SH-SY5Y (cell line): Measurements from ENCODE around the gene WNK2.

Experiments
- GATA2 ChIP-seq: IDR thresholded peaks from 2 replicates; pipeline ENCODE4 v1.6.1; 2011; ENCODE audit warnings: mild to moderate bottlenecking, low read depth, low read length
- GATA3 ChIP-seq: IDR thresholded peaks from 2 replicates; pipeline ENCODE4 v1.6.1; 2011; ENCODE audit warnings: low read depth, mild to moderate bottlenecking, low read length, moderate library complexity

The WNK2 gene

DNA sequence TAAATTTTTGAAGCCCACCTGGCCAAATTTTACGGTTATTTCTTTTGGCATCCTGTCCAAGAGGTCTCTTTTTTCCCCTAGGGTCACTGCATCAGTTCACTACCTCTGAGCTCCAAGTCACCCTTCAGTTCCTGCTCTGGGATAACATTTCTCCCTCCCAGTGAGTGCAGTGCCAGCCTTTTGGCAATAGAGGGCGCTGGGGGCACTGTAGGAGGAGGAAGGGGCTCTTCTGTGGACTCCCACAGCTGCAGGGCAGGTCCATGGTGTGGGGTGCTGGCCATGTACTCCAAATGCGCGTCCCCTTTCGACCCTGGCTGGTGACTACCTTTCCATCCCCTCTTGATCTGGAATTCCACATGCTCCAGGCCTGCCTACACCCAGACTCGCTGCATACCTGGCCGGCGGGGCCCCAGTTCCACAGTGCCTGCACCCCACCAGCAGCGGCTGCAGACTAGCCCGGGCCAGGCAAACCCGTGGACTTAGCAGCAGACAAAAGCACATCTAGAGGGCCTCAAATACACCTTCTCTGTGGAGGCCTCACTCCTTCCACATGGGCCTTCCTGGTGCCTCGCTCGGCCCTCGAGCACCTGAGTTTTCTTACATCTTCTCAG is 29.5 kb upstream of the WNK2 start:
- TF ChIP-seq GATA2 = no peak
- no peak for TF ChIP-seq GATA3

DNA sequence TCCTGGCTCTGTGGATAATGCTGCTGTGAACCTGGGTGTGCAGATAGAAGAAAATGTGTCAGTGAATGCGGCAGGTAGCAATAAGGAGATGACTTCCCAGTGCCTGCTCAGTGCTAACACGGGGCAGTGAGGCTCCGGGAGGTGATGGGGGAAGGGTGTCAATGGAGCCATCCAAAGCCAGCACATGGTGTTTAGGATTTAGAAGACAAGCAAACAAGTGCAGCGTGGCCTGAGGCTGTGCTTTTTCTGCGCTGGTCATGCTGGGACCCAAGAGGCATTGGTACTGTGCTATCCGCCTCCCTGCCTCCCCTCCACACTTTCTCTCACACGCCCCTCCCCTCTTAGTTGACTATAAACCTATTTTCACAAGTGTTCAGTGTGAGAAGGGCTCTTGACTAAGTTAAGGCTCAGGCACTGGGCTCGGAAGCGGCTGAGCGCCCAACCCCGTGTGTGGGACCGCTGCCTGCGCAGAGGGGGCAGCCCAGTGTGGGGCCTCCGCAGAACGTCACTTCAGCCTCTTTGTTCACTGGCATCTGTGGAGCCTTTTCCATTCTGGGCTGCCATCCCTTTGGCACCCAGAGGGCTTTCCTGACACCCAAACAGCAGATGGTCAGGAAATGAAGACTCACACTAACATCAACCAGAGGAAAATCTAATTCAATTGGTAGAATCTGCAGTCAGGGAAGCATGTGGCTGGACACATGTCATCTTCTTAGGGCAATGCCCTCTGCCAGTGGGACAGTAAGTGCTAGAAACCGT is 28.0 kb upstream of the WNK2 start:
- TF ChIP-seq GATA2 (no peak), GATA3 (no peak)

DNA sequence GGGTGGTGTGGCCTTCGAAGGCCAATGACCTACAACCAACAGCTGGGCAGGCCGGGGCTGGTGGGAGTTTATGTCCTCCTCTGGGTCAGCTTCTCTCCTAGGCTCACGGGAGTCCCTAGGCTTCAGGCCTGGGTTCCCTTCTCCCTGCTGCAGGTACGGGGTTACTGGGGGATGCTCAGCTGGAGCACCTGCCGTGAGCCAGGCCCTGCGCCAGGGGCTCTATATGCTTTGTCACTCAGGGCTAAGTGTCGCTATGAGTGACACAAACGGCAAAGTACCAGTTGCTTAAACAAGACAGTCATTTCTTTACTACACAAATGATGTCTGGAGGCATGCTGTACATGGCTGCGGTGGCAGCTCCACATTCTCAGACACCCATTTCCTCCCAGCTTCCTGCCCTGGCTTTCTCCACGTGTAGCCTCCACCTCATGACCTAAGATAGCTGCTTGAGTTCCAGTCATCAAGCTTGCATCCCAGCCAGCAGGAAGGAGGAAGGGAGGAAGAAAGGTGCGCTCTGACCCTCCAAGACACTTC is 27.4 kb upstream of the WNK2 start:
- TF ChIP-seq GATA3 (no peak), GATA2 (no peak)

DNA sequence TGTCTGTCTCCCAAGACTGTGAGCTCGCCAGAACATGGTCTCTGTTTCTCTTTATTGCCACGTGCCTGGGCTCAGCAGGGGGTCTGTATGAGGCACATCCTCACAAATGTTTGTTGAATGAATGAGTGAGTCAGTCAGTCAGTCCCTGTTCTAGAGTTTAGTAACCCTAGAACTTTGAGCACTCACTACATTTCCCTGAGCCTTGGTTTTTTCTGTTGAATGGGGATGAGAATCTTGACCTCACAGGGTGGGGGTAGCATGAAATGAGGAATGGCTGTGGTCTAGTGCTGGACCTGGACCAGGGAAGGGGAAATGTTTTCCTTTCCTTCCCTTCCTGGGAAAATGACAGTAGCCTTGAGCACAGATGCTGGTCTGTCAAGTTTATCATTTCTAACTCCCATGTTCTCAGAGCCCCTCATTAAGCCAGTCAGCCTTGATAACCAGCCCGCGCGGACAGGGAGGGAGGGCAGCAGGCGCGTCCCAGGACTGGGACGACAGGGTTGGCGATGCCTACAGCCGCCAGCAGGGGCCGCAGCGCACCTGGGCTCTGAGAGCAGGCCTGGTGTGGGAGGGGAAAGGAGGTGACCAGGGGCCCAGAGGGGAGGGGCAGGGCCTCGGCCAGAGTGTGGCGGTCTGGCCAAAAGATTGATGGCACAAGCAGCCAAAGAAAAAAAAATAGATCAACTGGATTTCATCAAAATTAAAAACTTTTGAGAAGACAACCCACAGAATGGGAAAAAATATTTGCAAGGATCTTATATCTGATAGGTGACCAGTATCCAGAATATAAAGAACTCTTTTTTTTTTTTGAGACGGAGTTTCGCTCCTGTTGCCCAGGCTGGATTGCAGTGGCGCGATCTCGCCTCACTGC is 24.1 kb upstream of the WNK2 start:
- TF ChIP-seq GATA2 (no peak), GATA3 (no peak)

DNA sequence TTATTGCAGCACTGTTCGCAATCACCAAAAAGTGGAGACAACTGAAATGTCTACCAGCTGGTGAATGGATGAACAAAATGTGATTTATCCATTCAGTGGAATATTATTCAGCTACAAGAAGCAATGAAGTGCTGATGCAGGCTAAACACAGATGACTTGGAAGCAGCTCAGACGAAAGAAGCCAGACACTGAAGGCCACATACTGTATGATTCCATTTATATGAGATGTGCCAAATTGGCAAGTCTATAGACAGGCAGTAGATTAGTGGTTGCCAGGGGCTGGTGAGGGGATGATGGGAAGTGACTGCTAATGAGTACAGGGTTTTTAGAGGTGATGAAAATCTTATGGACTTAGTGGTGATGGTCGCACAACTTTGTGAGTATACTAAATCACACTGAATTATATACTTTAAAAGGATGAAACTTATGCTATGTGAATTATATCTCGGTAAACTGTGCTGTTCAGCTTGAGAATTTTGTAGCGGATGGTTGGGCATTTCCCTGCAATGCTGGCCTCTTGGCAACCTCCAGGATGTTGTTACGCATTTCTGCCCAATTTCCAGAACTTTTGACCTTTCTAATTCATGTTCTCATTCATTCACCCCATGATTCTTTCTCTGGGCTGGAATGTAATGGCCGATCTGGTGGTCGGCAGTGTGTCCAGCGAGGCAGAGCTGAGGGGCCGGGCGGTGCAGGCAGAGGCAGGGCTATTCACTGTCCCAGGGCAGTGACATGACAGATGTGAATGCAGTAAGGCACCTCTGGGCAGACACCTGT is 22.0 kb upstream of the WNK2 start:
- no peak for TF ChIP-seq GATA3

DNA sequence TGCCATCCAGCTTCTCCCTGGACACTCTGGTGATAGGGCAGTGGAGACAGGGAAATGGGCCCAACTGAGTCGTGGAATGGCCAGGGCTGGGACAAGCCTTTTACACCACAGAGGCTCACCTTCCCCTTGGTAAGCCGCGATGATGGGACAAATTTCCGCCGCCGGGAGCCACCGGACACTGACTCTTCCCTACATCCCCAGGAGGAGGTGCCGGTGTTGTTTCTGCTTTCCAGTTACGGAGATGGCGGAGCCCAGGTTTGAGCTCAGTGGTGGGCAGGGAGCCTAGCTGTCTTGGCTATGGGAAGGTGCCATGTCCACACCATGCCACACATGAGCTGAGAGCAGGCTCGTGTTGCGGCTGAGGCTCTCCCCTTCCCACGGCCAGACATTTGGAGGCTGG is 19.9 kb upstream of the WNK2 start:
- no peak for TF ChIP-seq GATA2
- no peak for TF ChIP-seq GATA3

DNA sequence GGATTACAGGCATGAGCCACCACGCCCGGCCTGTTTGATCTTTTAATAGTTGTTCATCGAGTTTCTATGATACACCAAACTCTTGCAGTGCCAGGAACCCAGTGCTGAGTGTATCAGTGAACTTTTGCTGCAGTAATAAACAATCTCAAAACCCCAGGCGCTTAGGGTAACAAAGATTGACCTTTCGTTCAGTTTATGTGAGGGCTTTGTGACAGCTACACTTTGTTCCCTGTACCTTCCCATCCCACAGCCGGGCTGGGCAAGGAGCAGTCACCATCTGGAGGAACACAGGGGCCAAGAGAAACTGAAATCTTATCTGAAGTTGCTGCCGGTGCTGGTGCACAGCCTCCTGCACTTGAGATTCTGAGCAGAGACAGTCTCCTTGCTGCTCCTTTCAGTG is 17.2 kb upstream of the WNK2 start:
- TF ChIP-seq GATA2 (no peak), GATA3 (no peak)

DNA sequence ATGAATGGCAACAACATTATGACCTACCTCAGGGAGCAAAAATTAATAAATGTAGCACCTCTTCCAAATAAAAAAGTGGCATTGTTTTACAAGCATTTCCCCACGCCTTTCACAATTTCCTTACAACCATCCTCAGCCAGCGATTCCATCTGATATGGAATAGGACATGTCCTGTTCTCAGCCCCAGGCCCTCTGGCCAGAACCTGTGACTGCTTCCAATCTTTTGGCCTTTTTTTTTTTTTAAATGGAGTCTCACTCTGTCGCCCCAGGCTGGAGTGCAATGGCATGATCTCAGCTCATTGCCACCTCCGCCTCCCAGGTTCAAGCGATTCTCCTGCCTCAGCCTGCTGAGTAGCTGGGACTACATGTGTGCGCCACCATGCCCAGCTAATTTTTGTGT is 16.8 kb upstream of the WNK2 start:
- no peak for TF ChIP-seq GATA3
- no peak for TF ChIP-seq GATA2

DNA sequence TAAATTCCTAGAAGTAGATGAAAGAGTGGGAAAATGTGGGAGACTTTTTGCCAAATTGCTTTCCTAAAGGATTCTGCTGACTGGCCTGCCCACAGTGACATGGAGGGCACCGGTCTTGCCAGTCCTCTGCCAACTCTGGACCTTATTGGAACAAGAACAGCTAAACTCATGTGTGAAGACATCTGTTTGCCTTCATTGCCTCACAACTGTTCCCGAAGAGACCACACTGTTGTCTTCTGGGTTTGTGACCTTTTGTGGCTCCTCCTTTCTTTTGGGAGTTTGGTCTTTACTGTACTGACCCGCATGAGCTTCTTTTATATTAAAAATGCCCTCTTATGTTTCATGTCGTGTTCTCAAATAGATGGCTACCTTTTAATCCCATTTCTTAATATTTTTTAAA is 16.1 kb upstream of the WNK2 start:
- no peak for TF ChIP-seq GATA3

DNA sequence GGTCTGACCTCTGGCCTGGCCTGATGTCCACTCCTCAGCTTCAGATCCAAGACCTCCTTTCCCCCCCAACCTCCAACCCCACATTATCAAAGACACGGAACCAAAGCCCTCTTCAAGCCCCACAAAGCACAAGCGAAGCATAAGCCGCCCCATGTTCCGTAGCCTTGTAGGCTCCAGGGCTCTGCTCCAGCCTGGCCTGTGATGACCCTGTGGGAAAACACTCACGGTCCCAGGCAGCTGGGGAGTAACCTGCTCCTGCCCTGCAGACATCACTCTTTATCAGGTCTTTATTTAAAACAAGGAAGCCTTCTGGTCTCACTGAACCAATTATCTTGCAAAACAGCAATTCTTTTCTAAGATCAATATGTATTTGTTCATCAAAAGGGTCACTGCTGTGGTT is 15.4 kb upstream of the WNK2 start:
- TF ChIP-seq GATA2 (no peak), GATA3 (no peak)

DNA sequence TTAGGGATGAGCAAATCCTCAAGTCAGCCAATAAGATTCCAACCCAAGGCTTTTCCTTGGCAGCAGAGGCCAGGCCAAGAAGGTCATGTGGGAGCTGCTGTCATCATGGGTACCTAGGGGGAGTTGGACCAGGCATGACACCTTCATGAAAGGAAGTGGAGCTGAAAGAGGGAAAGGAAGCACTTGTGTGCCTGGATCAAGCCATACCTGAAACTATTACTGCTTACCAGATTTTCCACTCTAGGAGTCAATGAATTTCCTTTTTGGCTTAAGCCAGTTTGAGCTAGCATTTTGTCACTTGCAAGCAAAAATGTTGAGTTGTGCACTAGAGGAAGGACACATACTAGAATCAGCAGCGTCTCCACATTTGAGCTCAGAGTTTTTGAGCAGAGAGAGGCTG is 14.5 kb upstream of the WNK2 start:
- TF ChIP-seq GATA2 (no peak), GATA3 (no peak)

DNA sequence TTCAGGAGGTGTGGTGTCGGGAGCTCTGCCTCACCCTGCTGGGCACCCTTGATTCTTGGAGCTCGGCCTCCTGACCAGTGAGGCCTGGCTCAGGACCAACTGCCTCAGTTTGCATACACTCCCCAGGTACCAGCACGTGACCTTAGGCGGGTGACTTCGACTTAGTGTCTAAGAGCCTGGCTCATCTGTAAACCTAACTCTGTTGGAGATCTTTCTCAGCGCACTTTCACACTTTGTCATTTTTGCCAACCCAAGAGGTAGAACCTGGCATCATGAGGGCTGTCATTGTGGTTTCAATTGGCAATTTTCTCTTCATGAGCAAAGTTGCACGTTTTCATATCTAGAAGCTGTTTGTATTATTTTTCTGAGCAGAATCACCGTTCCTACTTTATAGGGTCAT is 13.4 kb upstream of the WNK2 start:
- TF ChIP-seq GATA2 = no peak
- no peak for TF ChIP-seq GATA3

DNA sequence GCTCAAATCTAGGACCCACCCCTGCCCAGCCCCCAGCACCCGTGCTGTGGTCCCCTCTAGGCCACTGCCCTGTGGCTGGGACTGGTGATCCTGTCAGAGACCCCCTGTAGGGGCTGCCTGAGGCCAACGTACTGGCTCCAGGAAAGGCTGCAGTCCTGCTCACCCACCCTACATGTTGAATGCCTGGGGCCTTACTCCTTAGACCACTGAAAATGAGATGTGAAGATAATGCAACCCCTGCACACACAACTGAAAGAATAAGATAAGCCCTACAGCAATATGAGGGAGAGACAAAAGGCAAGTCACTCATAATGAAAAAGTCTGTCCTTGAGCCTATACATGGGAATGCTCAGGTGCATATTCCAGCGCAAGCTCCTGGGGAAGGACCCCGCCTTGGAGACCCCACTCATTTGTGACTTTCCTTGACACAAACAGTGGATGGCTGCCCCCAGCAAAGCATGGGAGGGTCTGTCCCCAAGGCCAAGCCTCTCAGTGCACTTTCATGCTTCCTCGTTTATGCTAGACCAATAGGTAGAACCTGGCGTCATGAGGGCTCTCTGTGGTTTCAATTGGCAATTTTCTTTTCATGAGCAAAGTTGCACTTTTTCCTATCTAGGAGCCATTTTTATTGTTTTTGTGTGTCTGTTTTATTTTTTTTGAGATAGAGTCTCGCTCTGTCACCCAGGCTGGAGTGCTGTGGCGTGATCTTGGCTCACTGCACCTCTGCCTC is 12.5 kb upstream of the WNK2 start:
- no peak for TF ChIP-seq GATA2
- TF ChIP-seq GATA3 = no peak

DNA sequence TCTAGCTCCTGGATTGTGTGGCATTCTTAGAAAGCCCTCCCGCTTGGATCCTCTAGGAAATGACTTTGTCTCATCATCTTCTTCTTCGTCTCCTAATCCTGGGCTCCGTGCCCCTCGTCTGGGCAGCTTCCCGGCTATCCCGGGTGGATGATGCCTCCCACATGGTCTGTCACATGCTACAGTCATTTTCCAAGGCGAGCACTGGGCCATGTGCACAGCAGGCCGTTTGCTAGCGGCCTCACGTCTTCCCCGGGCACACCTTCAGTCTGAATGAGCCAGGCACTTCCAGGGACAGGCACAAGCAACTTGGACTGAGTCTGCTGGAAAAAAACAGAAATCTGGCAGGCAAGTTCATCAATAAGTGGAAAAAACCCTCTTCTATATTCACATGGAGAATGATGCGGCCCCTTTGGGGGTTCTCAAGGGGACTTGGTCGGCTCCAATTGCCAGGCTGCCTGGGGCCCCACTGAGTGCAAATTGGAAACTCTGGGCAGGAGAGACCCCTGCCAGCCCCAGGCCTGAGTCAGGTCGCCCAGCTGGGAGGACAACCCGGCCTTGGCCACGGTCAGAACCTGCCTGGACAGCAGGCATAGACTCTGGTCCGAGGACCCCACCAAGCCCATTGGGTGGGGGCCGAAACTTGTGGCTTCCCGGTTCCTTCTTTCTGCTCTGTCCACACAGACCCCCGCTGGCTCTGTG is 11.1 kb upstream of the WNK2 start:
- TF ChIP-seq GATA2 = no peak
- TF ChIP-seq GATA3 = no peak
